B cell (primary cell): ENCODE measurements around the gene ATAD3A. TPM values are rescaled to one million over a fixed set of nuclear protein-coding genes. Genes with fewer than 3 reads are reported as not detected.
"Not testable (repeated sequence)": the region's sequence is repeated elsewhere in the genome, so short reads cannot be mapped to it uniquely, and the experiment has no call there.

Source experiments
- ATAC-seq: fragments of 200-7000 bp; cut with Tn5 transposase; one replicate; pipeline ENCODE4 v1.10.0; 2021; ENCODE audit warnings: low read depth, mild to moderate bottlenecking, moderate number of reproducible peaks, moderate library complexity
- CTCF ChIA-PET: fragments of 350-600 bp; sonication (Branson Sonifier 250); formaldehyde crosslinking; loops from one replicate; lab custom pipeline; 2021; ENCODE audit warnings: antibody characterized with exemption, inconsistent platforms; lab: Charles Lee
- POLR2A ChIA-PET: fragments of 350-600 bp; sonication (Branson Sonifier 250); formaldehyde crosslinking; loops from one replicate; lab custom pipeline; 2021; ENCODE audit warnings: antibody characterized with exemption; lab: Charles Lee
- DNase-seq: peaks from one replicate; pipeline ENCODE4 v3.0.0; 2013
- H2AFZ ChIP-seq: 2 replicates; pipeline ENCODE4 v1.6.1; 2012; ENCODE audit warnings: mild to moderate bottlenecking, low read depth, low read length; ENCODE audit not compliant: insufficient read depth, poor library complexity, severe bottlenecking
- H3K27ac ChIP-seq, 2 donors: 1 replicate in 1 of 2; 2 replicates in 1 of 2; pipeline ENCODE4 v1.5.1; 2012 to 2013; ENCODE audit warnings: low read length in 2 of 2, mild to moderate bottlenecking in 2 of 2, moderate library complexity in 1 of 2
- H3K27me3 ChIP-seq, 4 experiments: fragments of 200-600 bp in 1 of 4; sonication (generic) in 1 of 4; replicated peaks in 1 of 4; 1 replicate in 2 of 4; 2 replicates in 2 of 4; pipeline versions ENCODE4 v1.6.1 to v1.7.0; 2013 to 2016; ENCODE audit warnings: low read length in 3 of 4, mild to moderate bottlenecking in 2 of 4, mixed read lengths in 1 of 4, moderate library complexity in 1 of 4; ENCODE audit not compliant: insufficient read depth in 4 of 4, control insufficient read depth in 3 of 4; ENCODE audit errors: control extremely low read depth in 1 of 4
- H3K36me3 ChIP-seq, 2 experiments: replicated peaks in 1 of 2; 1 replicate in 1 of 2; 2 replicates in 1 of 2; pipeline versions ENCODE4 v1.6.1 to v1.7.1; 2013; ENCODE audit warnings: low read length in 1 of 2; ENCODE audit not compliant: insufficient read depth in 2 of 2, control insufficient read depth in 1 of 2; ENCODE audit errors: control extremely low read depth in 1 of 2, extremely low read depth in 1 of 2
- H3K4me1 ChIP-seq, 2 donors: fragments of 200-600 bp in 1 of 2; sonication (generic) in 1 of 2; 1 replicate in 1 of 2; 2 replicates in 1 of 2; pipeline versions ENCODE4 v1.5.1 to v1.6.1; 2013 to 2017; ENCODE audit warnings: low read length in 2 of 2; ENCODE audit not compliant: control insufficient read depth in 2 of 2, insufficient read depth in 2 of 2
- H3K4me2 ChIP-seq: replicated peaks from 2 replicates; pipeline ENCODE3; 2012; ENCODE audit warnings: mild to moderate bottlenecking, low read depth, low read length; ENCODE audit not compliant: poor library complexity, severe bottlenecking
- H3K4me3 ChIP-seq, 5 experiments: fragments of 200-600 bp in 1 of 5; sonication (generic) in 1 of 5; 1 replicate in 3 of 5; 2 replicates in 2 of 5; pipeline versions ENCODE4 v1.5.1 to v1.7.0; 2011 to 2016; ENCODE audit warnings: low read length in 4 of 5, mild to moderate bottlenecking in 4 of 5, low read depth in 2 of 5, control low read depth in 1 of 5, moderate library complexity in 1 of 5; ENCODE audit not compliant: insufficient read depth in 1 of 5; ENCODE audit errors: control extremely low read depth in 1 of 5, extremely low read depth in 1 of 5
- H3K79me2 ChIP-seq: fragments of 200-600 bp; sonication (generic); one replicate; pipeline ENCODE4 v1.6.0; 2016; ENCODE audit warnings: low read length; ENCODE audit not compliant: control insufficient read depth, insufficient read depth
- H3K9ac ChIP-seq: fragments of 200-600 bp; sonication (generic); 2 replicates; pipeline ENCODE4 v1.6.1; 2017; ENCODE audit warnings: mild to moderate bottlenecking, low read length, moderate library complexity
- H3K9me3 ChIP-seq, 3 donors: one replicate each; pipeline versions ENCODE4 v1.6.1 to v1.7.1; 2013; ENCODE audit warnings: low read length in 2 of 3; ENCODE audit not compliant: control insufficient read depth in 2 of 3, insufficient read depth in 1 of 3; ENCODE audit errors: control extremely low read depth in 1 of 3
- H4K20me1 ChIP-seq: 2 replicates; pipeline ENCODE4 v1.6.0; 2012; ENCODE audit warnings: mild to moderate bottlenecking, low read length; ENCODE audit not compliant: insufficient read depth, control insufficient read depth, poor library complexity, severe bottlenecking
- H3K27ac Mint-ChIP-seq: one replicate; pipeline ENCODE4 v1.8.0; 2021; ENCODE audit warnings: mixed read lengths
- H3K27me3 Mint-ChIP-seq: one replicate; pipeline ENCODE4 v1.8.0; 2021; ENCODE audit warnings: mixed read lengths
- H3K4me1 Mint-ChIP-seq: one replicate; pipeline ENCODE4 v1.8.0; 2021; ENCODE audit warnings: mixed read lengths
- H3K4me3 Mint-ChIP-seq: one replicate; pipeline ENCODE4 v1.8.0; 2021; ENCODE audit warnings: mixed read lengths
- H3K9me3 Mint-ChIP-seq: one replicate; pipeline ENCODE4 v1.8.0; 2022; ENCODE audit warnings: mixed read lengths; ENCODE audit not compliant: insufficient read depth
- CTCF ChIP-seq: fragments of 200-600 bp; IDR thresholded peaks from one replicate; pipeline ENCODE4 v1.8.0; 2022; ENCODE audit warnings: antibody characterized with exemption, mild to moderate bottlenecking
- EZH2 ChIP-seq: IDR thresholded peaks from 2 replicates; pipeline ENCODE4 v1.6.1; 2012; ENCODE audit warnings: borderline replicate concordance, low read depth, mild to moderate bottlenecking, moderate library complexity, low read length; ENCODE audit not compliant: insufficient read depth, poor library complexity, severe bottlenecking
- WGBS: methylation state at CpG from one replicate; pipeline ENCODE4 v1.1.5; 2013; ENCODE audit warnings: missing lambda C conversion rate; ENCODE audit not compliant: insufficient coverage; 5-methylcytosine and 5-hydroxymethylcytosine counted together
- intact Hi-C: fragments of 100-400 bp; cut with micrococcal nuclease; formaldehyde crosslinking; loops from one replicate; pipeline ENCODE4 v1.10.0; 2022
- polyA plus RNA-seq: library from polyadenylated mRNA; depleted of rRNA; stranded (reverse); fragments of >200 nt; gene quantifications from 2 replicates; pipeline ENCODE4 v1.2.3, GENCODE V29; 2012
- total RNA-seq, 2 donors: library from RNA; stranded (reverse); fragments of 120-200 nt in 1 of 2; gene quantifications; 1 replicate in 1 of 2; 2 replicates in 1 of 2; pipeline versions ENCODE4 v1.2.3 to v1.2.4, GENCODE V29; 2013 to 2022

ATAD3A gene
- total and polyA plus RNA-seq, 2 donors (not counting 1 experiment from before 2014, with no cell fraction given) = 17.5 to 17.8 TPM

- H2AFZ ChIP-seq, H3K27ac ChIP-seq, H4K20me1 ChIP-seq, intact Hi-C loops, H3K27me3 Mint-ChIP-seq, H3K4me3 Mint-ChIP-seq, DNase-seq, H3K27ac Mint-ChIP-seq, H3K36me3 ChIP-seq, CTCF ChIA-PET, POLR2A ChIA-PET, H3K4me1 Mint-ChIP-seq, H3K9ac ChIP-seq, H3K4me1 ChIP-seq, H3K4me2 ChIP-seq, ATAC-seq, H3K79me2 ChIP-seq, H3K4me3 ChIP-seq, H3K27me3 ChIP-seq, H3K9me3 Mint-ChIP-seq: not testable (repeated sequence)
- WGBS = 93% methylated on average over 8 of the region's 18 CpGs
- peaks cover 1 to 19% (median 4%) of the 10 kb centered on the region in 3 donors for H3K9me3 ChIP-seq
Observed at GRCh38 chr1:1533894-1534291, 21.9 kb downstream of the ATAD3A start.

GRCh38 chr1:1534401-1535154 is 22.6 kb downstream of the ATAD3A start:
- H3K27ac ChIP-seq = no peak overlapping the region
- H3K4me1 ChIP-seq = peaks cover 5 to 6% of the 10 kb centered on the region in 2 donors
- no peak overlapping the region for H3K4me2 ChIP-seq
- POLR2A ChIA-PET = no interaction called here
- peaks cover 0 to 1% of the 10 kb centered on the region in 2 experiments for H3K36me3 ChIP-seq
- intact Hi-C loops = no loop called here
- CTCF ChIA-PET = no interaction called here
- H3K9ac ChIP-seq = no peak overlapping the region
- H3K9me3 ChIP-seq = peaks cover 1 to 19% (median 4%) of the 10 kb centered on the region in 3 donors
- 89% methylated on average over 23 of the region's 31 CpGs for WGBS
- H3K4me3 ChIP-seq = no peak overlapping the region
- peaks cover 6% of the 10 kb centered on the region for H3K4me1 Mint-ChIP-seq
- no peak for DNase-seq
- peaks cover 3% of the 10 kb centered on the region for H3K27me3 Mint-ChIP-seq
- TF ChIP-seq CTCF (no peak), EZH2 (no peak)
- no peak overlapping the region for H3K4me3 Mint-ChIP-seq
- no peak overlapping the region for H3K27ac Mint-ChIP-seq
- H2AFZ ChIP-seq = no peak overlapping the region
- no peak for ATAC-seq
- peaks cover 0 to 7% (median 1%) of the 10 kb centered on the region in 4 experiments for H3K27me3 ChIP-seq
- peaks cover 4% of the 10 kb centered on the region for H3K9me3 Mint-ChIP-seq
- H4K20me1 ChIP-seq = no peaks in the 10 kb centered on the region
- H3K79me2 ChIP-seq = no peaks in the 10 kb centered on the region
